Skeletal muscle tissue (tissue), 4 donors: Measurements from ENCODE around the gene IFNE. TPM values are rescaled to one million over a fixed set of nuclear protein-coding genes. Genes with fewer than 3 reads are reported as not detected.

Experiments used
- H3K27ac ChIP-seq: one replicate; pipeline ENCODE4 v1.7.0; 2013; ENCODE audit warnings: mild to moderate bottlenecking, low read depth, low read length, inconsistent platforms
- H3K27me3 ChIP-seq, 3 donors: one replicate each; pipeline ENCODE4 v1.7.0; 2013; ENCODE audit warnings: low read length in 3 of 3; ENCODE audit not compliant: control insufficient read depth in 3 of 3, insufficient read depth in 3 of 3
- H3K36me3 ChIP-seq, 3 donors: one replicate each; pipeline ENCODE4 v1.7.0; 2013; ENCODE audit warnings: low read length in 3 of 3; ENCODE audit not compliant: control insufficient read depth in 3 of 3, insufficient read depth in 3 of 3
- H3K4me1 ChIP-seq, 3 donors: one replicate each; pipeline ENCODE4 v1.7.0; 2013; ENCODE audit warnings: low read length in 3 of 3, mild to moderate bottlenecking in 3 of 3; ENCODE audit not compliant: control insufficient read depth in 3 of 3, insufficient read depth in 3 of 3
- H3K4me3 ChIP-seq, 3 donors: one replicate each; pipeline ENCODE4 v1.7.0; 2013; ENCODE audit warnings: low read length in 3 of 3
- H3K9ac ChIP-seq, 3 donors: one replicate each; pipeline ENCODE4 v1.7.0; 2013; ENCODE audit warnings: low read length in 3 of 3, mild to moderate bottlenecking in 3 of 3, moderate library complexity in 2 of 3, low read depth in 1 of 3
- H3K9me3 ChIP-seq, 3 donors: one replicate each; pipeline ENCODE4 v1.7.0; 2013; ENCODE audit warnings: low read length in 3 of 3; ENCODE audit not compliant: control insufficient read depth in 3 of 3
- total RNA-seq: library from RNA; depleted of rRNA; stranded (reverse); fragments of >200 nt; gene quantifications from one replicate; pipeline ENCODE4 v1.2.3, GENCODE V29; 2014
- donor health status: Osteomylitis.

IFNE gene
- total RNA-seq, 1 donor from 2014 or later: not detected

DNA sequence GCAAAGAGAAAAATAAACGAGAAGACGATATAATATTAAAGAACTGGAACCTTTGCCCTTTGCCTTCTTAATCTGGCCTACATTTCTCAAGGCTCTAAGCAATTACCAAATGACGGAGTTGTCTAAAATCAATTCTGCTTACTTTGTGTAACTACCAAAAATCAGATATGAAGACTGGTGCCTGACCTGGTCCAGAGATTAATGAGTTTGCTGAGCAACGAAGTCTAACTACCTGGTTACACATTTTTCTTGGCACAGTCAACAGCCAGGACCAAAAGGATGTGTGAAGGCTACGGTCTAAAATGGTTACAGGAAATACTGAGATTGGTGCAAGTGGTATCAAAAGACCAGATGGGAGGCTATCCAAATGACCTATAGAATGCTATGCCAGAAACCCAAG lies 17.8 kb upstream of the IFNE start:
- no peaks in the 10 kb centered on the region for H3K36me3 ChIP-seq

DNA sequence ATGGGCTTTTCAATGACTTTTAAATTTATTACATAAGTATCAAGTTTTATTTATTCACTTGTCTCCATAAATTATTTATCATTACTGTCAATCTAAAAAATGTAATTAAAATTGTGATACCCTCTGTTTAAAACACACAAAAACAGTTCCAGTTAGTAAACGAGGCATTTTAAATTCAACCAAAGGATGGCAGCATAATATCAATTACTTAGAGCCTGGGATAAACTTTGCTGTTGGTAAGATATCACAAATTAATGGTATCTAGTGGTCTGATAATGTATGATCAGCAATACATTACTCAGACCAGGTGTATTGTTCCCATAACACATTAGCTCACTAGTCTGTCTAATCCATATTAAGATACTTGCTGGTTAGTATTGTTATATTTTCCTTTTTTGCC lies 9.6 kb upstream of the IFNE start:
- no peaks in the 10 kb centered on the region for H3K36me3 ChIP-seq
- H3K9me3 ChIP-seq: no peaks in the 10 kb centered on the region
- no peak overlapping the region for H3K4me3 ChIP-seq

More for the DNA sequence above, 17.8 kb upstream of the IFNE start:
- H3K4me1 ChIP-seq: no peaks in the 10 kb centered on the region
- H3K27me3 ChIP-seq: no peaks in the 10 kb centered on the region
- H3K27ac ChIP-seq: no peak overlapping the region
- H3K9ac ChIP-seq: no peak overlapping the region
- H3K9me3 ChIP-seq: no peaks in the 10 kb centered on the region
- no peak overlapping the region for H3K4me3 ChIP-seq

DNA sequence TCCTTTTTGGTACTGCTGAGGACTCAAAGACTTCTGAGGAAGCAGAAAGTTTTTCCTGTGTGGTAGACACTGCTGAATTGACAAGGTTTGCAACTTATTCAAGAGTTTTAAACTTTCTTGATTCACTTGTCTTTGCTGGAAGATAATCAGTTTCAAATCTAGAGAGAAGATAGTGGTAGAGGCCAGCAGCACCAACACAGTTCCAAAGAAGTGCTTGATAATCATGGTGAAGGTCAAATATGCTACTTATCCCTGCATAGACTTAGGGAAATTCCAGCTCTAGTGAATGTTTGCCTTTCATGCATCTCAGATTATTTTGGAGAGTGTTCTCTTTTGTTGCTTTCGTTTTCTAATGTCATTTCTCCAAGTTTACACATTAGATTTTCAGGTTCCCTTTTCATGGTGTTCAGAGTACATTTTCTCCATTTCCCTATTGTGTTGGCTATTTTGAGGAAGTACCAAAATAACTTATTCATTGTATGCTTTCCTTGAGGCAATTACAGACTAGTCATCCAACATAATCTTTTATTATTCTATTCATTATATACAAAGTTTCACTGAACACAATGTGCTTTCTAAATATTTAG lies 550 bp downstream of the IFNE start:
- no peaks in the 10 kb centered on the region for H3K36me3 ChIP-seq
- H3K27ac ChIP-seq: no peak overlapping the region
- H3K27me3 ChIP-seq: no peaks in the 10 kb centered on the region
- no peak overlapping the region for H3K9ac ChIP-seq
- H3K4me3 ChIP-seq: no peak overlapping the region
- no peaks in the 10 kb centered on the region for H3K9me3 ChIP-seq
- no peaks in the 10 kb centered on the region for H3K4me1 ChIP-seq

More for the DNA sequence above, 9.6 kb upstream of the IFNE start:
- Histone ChIP-seq H3K4me1 (no peaks in the 10 kb centered on the region), H3K9ac (no peak overlapping the region), H3K27ac (no peak overlapping the region), H3K27me3 (no peaks in the 10 kb centered on the region)

DNA sequence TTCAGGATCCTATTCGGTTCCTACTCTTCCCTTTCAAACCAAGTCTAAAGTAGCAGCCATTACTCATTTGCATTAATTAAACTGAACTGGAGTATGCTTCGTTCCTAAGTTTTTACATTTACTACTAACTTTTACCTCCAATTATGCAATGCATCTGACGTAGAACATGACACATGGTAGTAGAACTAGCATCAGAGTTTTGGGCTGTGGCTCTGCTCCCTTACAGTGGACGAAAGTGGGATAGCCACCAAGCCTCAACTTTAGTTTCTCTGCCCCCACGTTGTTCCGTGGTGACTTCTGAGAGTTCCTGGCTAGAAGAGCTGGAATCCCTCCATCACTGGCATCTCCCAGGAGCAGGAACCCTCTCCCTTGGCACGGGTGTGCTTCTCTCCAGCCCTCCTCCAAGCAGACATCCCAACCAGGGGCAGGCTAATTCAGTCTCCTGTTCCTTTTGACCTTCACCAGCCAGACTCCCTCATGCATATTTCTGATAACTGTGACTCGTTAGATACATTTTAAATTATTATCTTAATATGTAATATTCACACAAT lies 2.9 kb downstream of the IFNE start:
- Histone ChIP-seq H3K27me3 (no peaks in the 10 kb centered on the region), H3K9ac (no peak overlapping the region), H3K4me1 (no peaks in the 10 kb centered on the region), H3K4me3 (no peak overlapping the region), H3K9me3 (no peaks in the 10 kb centered on the region), H3K36me3 (no peaks in the 10 kb centered on the region), H3K27ac (no peak overlapping the region)

DNA sequence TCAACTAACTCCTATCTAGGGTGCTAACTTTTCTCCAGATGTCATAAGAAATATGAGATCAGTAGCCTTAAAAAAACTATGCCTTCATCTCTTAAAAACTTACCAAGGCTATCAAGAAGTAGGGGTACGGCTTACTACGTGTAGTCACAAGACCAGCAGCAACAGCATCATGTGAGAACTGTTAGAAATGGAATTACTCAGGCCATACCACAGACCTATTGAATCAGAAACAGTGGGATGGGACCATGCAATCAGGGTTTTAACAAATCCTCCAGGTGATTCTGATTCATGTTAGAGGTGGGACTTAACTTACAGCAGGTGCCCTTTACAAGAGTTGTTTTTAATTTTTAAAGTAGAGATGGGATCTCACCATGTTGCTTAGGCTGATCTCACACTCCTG lies 4.6 kb downstream of the IFNE start:
- H3K36me3 ChIP-seq: no peaks in the 10 kb centered on the region
- no peak overlapping the region for H3K9ac ChIP-seq
- no peaks in the 10 kb centered on the region for H3K9me3 ChIP-seq
- H3K4me1 ChIP-seq: no peaks in the 10 kb centered on the region
- H3K27ac ChIP-seq: no peak overlapping the region
- H3K27me3 ChIP-seq: no peaks in the 10 kb centered on the region
- H3K4me3 ChIP-seq: no peak overlapping the region

DNA sequence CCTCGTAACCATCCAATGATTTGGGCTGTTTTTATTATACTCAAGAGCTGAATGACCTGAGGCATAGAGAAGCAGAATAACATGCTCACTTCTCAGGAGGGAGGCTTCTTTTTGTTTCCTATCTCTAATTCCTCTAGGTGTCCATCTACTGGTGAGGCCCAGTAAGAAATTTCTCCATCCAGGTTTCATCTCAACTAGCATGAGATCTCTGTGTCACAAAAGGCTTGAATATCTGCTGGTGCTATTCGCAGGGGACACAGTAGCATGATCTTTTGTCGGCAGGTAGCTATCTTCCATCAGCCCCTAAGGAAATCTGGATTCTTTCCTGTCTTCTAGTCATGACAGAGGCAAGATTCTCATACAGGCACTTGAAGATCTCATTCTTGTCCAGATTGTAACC lies 8.9 kb downstream of the IFNE start:
- Histone ChIP-seq H3K27ac (no peak overlapping the region), H3K4me3 (no peak overlapping the region), H3K36me3 (no peaks in the 10 kb centered on the region), H3K9ac (no peak overlapping the region), H3K9me3 (no peaks in the 10 kb centered on the region), H3K4me1 (no peaks in the 10 kb centered on the region), H3K27me3 (no peaks in the 10 kb centered on the region)

DNA sequence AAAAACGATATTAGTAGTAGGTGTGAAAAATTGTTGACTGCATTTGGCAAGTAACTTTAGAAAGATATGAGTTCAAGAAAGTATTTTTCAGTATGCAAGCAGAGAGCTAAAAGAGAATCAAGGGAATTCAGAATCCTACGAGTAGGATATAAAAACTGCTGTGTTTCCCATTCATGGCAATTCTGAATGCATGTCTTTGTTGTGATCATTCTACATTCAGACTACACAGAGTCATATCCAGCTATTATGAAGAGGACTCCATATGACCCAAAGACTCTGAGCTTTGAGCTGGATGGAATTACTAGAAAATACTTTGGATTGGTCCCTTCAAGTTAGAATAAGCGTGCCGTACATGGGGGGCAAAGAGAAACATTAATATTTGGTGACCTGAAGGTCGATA lies 12.0 kb downstream of the IFNE start:
- H3K9me3 ChIP-seq: no peaks in the 10 kb centered on the region
- no peak overlapping the region for H3K27ac ChIP-seq
- H3K4me1 ChIP-seq: no peaks in the 10 kb centered on the region
- H3K36me3 ChIP-seq: no peaks in the 10 kb centered on the region
- H3K27me3 ChIP-seq: no peaks in the 10 kb centered on the region
- H3K9ac ChIP-seq: no peak overlapping the region
- no peak overlapping the region for H3K4me3 ChIP-seq

DNA sequence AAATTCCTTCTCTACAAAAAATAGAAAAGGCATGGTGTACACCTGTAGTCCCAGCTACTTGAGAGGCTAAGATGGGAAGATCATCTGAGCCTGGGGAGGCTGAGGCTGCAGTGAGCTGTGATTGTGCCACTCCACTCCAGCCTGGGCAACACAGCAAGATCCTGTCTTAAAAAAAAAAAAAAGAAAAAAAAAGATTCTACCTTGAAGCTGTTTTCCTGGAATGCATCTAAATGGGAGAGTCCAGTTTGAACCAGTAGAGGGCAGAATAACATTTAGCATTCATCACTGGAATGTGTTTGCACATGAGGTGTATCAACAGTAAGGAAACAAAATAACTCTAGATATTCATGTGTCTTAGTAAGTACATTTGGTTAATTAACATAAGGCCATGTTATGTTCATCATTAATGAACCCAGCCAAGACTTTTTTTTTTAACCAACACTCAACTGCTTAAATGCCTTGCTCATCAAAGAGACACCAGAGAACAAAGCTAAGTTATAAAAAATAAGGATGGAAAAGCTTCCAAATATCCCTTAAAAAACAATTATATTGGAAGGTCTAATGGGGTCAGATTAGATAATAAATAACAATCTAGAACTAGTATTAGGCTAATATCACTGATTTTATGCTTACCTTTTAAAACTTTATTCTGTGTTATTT lies 16.1 kb downstream of the IFNE start:
- Histone ChIP-seq H3K4me1 (no peaks in the 10 kb centered on the region), H3K9ac (no peak overlapping the region), H3K4me3 (no peak overlapping the region), H3K27me3 (no peaks in the 10 kb centered on the region), H3K27ac (no peak overlapping the region), H3K36me3 (no peaks in the 10 kb centered on the region), H3K9me3 (no peaks in the 10 kb centered on the region)

DNA sequence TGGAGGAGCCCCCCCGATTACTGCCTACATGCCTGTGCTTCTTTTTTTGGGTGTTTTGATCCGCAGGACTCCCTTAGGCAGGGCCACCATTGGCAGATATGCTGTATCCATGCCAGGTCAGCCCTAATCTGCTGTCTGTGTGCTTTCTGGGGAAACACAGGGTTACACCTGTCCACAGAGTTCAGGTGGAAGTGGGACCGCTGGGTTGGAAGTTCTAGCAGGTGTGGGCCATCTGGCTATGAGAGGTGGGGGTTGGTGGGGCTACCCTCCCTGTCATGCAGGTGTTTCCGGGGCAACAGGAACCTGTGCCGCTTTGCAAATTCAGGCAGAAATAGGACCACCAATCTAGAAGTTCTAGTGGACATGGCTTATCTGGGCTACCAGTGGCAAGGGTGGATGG lies 17.0 kb downstream of the IFNE start:
- H3K36me3 ChIP-seq: no peaks in the 10 kb centered on the region
- H3K4me1 ChIP-seq: no peaks in the 10 kb centered on the region
- H3K9ac ChIP-seq: no peak overlapping the region
- no peaks in the 10 kb centered on the region for H3K9me3 ChIP-seq
- H3K27me3 ChIP-seq: no peaks in the 10 kb centered on the region
- no peak overlapping the region for H3K4me3 ChIP-seq
- H3K27ac ChIP-seq: no peak overlapping the region

DNA sequence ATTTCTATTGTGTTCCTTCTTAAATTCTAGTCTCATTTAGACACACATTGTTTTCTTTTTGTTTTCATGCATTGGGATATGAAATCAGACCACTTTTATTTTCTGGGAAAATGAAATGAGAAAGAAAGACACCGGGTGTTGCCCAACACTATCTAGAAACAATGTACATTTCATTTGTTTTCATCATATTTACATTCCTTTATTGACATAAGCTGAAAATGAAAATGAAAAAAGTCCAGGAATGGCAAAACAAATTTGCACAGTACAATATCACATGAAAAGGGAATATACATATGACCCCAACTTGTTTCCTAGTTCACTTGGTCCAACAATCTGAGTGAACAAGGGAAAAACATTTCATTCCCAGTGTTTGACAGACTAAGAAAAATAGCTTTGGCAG lies 20.7 kb downstream of the IFNE start:
- no peak overlapping the region for H3K9ac ChIP-seq
- H3K27me3 ChIP-seq: peaks cover 0 to 3% (median 0%) of the 10 kb centered on the region in 3 donors
- H3K4me1 ChIP-seq: no peaks in the 10 kb centered on the region
- no peak overlapping the region for H3K27ac ChIP-seq
- no peaks in the 10 kb centered on the region for H3K9me3 ChIP-seq
- H3K36me3 ChIP-seq: no peaks in the 10 kb centered on the region
- no peak overlapping the region for H3K4me3 ChIP-seq
